ENCODE data around the gene SYNPR. TPM values are rescaled to one million over a fixed set of nuclear protein-coding genes. Genes with fewer than 3 reads are reported as not detected.

Gene SYNPR
- polyA plus RNA-seq, 3 donors: not detected

DNA sequence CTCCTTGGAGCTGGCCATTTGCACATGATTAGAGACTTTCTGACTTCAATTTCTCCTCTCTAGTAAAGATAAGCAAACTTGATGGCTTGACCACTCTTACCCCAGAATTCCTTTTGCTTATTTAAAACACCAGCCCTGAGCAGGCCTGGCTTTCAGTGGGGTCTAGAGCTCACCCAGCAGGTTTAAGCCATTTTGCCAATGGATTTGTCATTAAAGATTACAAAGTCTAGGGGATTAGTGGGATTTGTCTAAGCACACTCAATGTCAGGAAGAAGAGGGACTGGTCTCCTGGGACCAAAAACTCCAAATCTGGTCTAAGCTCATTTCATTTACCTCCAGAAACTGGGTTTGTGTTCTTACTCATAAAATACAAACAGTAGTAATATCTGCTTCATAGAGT is 317.1 kb downstream of the SYNPR start:
- Histone ChIP-seq H3K4me2 (replicated peaks; ENCODE audit: extremely low read depth, low read length, poor library complexity, severe bottlenecking) (no peak overlapping the region), H3K9ac (ENCODE audit: insufficient read depth, low read length, poor library complexity, severe bottlenecking) (no peak overlapping the region), H4K20me1 (ENCODE audit: insufficient read depth, low read length) (no peaks in the 10 kb centered on the region), H3K27ac (ENCODE audit: low read depth in 1 of 2, low read length in 2 of 2) (no peak overlapping the region), H3K4me3 (replicated peaks in 1 of 3; ENCODE audit: low read depth in 2 of 3, low read length in 3 of 3) (no peak overlapping the region), H2AFZ (ENCODE audit: insufficient read depth, low read depth, low read length, poor library complexity, severe bottlenecking) (no peak overlapping the region), H3K36me3 (replicated peaks in 1 of 2; ENCODE audit: control insufficient read depth in 1 of 2, insufficient read depth in 2 of 2, low read length in 2 of 2) (no peaks in the 10 kb centered on the region), H3K9me3 (replicated peaks in 1 of 2; ENCODE audit: control insufficient read depth in 1 of 2, insufficient read depth in 1 of 2, low read length in 2 of 2) (peaks cover 0 to 3% of the 10 kb centered on the region in 2 donors), H3K27me3 (ENCODE audit: control insufficient read depth in 2 of 2, insufficient read depth in 2 of 2, low read length in 2 of 2) (no peaks in the 10 kb centered on the region), H3K4me1 (ENCODE audit: control insufficient read depth in 1 of 2, insufficient read depth in 2 of 2, low read length in 2 of 2) (no peaks in the 10 kb centered on the region), H3K79me2 (ENCODE audit: insufficient read depth, low read length) (no peaks in the 10 kb centered on the region)
- intact Hi-C loops (cut with micrococcal nuclease): no loop called here
- Mint-ChIP-seq H3K4me1 (no peaks in the 10 kb centered on the region), H3K27ac (no peak overlapping the region), H3K4me3 (no peak overlapping the region), H3K9me3 (peaks cover 0 to 4% (median 3%) of the 10 kb centered on the region in 7 donors), H3K36me3 (no peaks in the 10 kb centered on the region), H3K27me3 (ENCODE audit: low read depth in 3 of 3) (peaks cover 0 to 1% (median 1%) of the 10 kb centered on the region in 3 donors)
- TF ChIP-seq, protein P1, sequence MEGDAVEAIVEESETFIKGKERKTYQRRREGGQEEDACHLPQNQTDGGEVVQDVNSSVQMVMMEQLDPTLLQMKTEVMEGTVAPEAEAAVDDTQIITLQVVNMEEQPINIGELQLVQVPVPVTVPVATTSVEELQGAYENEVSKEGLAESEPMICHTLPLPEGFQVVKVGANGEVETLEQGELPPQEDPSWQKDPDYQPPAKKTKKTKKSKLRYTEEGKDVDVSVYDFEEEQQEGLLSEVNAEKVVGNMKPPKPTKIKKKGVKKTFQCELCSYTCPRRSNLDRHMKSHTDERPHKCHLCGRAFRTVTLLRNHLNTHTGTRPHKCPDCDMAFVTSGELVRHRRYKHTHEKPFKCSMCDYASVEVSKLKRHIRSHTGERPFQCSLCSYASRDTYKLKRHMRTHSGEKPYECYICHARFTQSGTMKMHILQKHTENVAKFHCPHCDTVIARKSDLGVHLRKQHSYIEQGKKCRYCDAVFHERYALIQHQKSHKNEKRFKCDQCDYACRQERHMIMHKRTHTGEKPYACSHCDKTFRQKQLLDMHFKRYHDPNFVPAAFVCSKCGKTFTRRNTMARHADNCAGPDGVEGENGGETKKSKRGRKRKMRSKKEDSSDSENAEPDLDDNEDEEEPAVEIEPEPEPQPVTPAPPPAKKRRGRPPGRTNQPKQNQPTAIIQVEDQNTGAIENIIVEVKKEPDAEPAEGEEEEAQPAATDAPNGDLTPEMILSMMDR (IDR thresholded peaks at IDR 0.05): no peak
- no peak for DNase-seq

DNA sequence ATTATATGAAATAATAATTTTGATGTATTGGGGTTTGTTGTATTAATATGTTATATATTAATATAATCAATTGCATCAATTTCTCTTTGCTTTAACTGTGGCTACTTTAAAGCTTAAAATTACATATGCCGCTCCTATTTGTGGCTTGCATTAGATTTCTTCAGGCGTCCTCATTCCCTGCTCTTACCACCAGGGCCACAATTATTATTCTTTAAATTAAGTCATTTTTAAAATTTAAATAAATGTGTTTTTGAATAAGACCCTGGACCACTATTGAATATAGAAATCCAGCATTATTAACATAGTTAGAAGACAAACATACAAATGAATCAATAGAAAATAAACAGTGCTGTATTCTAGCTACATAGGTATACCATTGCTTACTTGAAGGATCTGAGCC is 318.9 kb downstream of the SYNPR start:
- H3K4me2 ChIP-seq (replicated peaks; ENCODE audit: extremely low read depth, low read length, poor library complexity, severe bottlenecking): no peak overlapping the region
- DNase-seq: no peak
- no peak overlapping the region for H3K4me3 Mint-ChIP-seq
- H3K4me1 Mint-ChIP-seq: no peaks in the 10 kb centered on the region
- H4K20me1 ChIP-seq (ENCODE audit: insufficient read depth, low read length): no peaks in the 10 kb centered on the region
- H3K27ac ChIP-seq (ENCODE audit: low read depth in 1 of 2, low read length in 2 of 2): no peak overlapping the region
- intact Hi-C loops (cut with micrococcal nuclease): no loop called here
- H3K27me3 ChIP-seq (ENCODE audit: control insufficient read depth in 2 of 2, insufficient read depth in 2 of 2, low read length in 2 of 2): no peaks in the 10 kb centered on the region
- peaks cover 0 to 3% of the 10 kb centered on the region in 2 donors for H3K9me3 ChIP-seq (replicated peaks in 1 of 2; ENCODE audit: control insufficient read depth in 1 of 2, insufficient read depth in 1 of 2, low read length in 2 of 2)
- no peaks in the 10 kb centered on the region for H3K79me2 ChIP-seq (ENCODE audit: insufficient read depth, low read length)
- no peak overlapping the region for H2AFZ ChIP-seq (ENCODE audit: insufficient read depth, low read depth, low read length, poor library complexity, severe bottlenecking)
- no peaks in the 10 kb centered on the region for H3K36me3 ChIP-seq (replicated peaks in 1 of 2; ENCODE audit: control insufficient read depth in 1 of 2, insufficient read depth in 2 of 2, low read length in 2 of 2)
- no peak overlapping the region for H3K4me3 ChIP-seq (replicated peaks in 1 of 3; ENCODE audit: low read depth in 2 of 3, low read length in 3 of 3)
- H3K27ac Mint-ChIP-seq: no peak overlapping the region
- TF ChIP-seq, protein P1 (IDR thresholded peaks at IDR 0.05): no peak
- no peaks in the 10 kb centered on the region for H3K36me3 Mint-ChIP-seq
- H3K9ac ChIP-seq (ENCODE audit: insufficient read depth, low read length, poor library complexity, severe bottlenecking): no peak overlapping the region
- peaks cover 0 to 15% (median 4%) of the 10 kb centered on the region in 7 donors for H3K9me3 Mint-ChIP-seq
- no CpG with 5 or more reads among the region's 2 CpGs for WGBS (ENCODE audit: insufficient coverage)
- H3K27me3 Mint-ChIP-seq (ENCODE audit: low read depth in 3 of 3): peaks cover 0 to 1% (median 1%) of the 10 kb centered on the region in 3 donors
- H3K4me1 ChIP-seq (ENCODE audit: control insufficient read depth in 1 of 2, insufficient read depth in 2 of 2, low read length in 2 of 2): no peaks in the 10 kb centered on the region
